GM21723 (cell line): Measurements from ENCODE around the gene UCKL1.
"Not testable (repeated sequence)": the region's sequence is repeated elsewhere in the genome, so short reads cannot be mapped to it uniquely, and the experiment has no call there.

Experiments
- ATAC-seq: cut with Tn5 transposase; IDR thresholded peaks from one replicate; pipeline ENCODE4 v1.9.1; 2021; ENCODE audit warnings: mild to moderate bottlenecking, moderate library complexity; ENCODE audit not compliant: unreplicated experiment

UCKL1 gene

GRCh38 chr20:63929071-63929470 is 27.1 kb downstream of the UCKL1 start:
- ATAC-seq: no peak

- no peak for ATAC-seq
Observed at GRCh38 chr20:63926298-63926697, 29.9 kb downstream of the UCKL1 start.

GRCh38 chr20:63924241-63924640 is 32.0 kb downstream of the UCKL1 start:
- ATAC-seq: no peak

GRCh38 chr20:63923651-63924050 is 32.6 kb downstream of the UCKL1 start:
- no peak for ATAC-seq

GRCh38 chr20:63920226-63920625 is 36.0 kb downstream of the UCKL1 start:
- ATAC-seq: no peak

- ATAC-seq: no peak
Observed at GRCh38 chr20:63919130-63919529, 37.1 kb downstream of the UCKL1 start.

- no peak for ATAC-seq
Observed at GRCh38 chr20:63917811-63918210, 38.4 kb downstream of the UCKL1 start.

GRCh38 chr20:63916371-63916939 is 39.8 kb downstream of the UCKL1 start:
- not testable (repeated sequence) for ATAC-seq

GRCh38 chr20:63915471-63915870 is 40.7 kb downstream of the UCKL1 start:
- ATAC-seq: no peak

GRCh38 chr20:63913768-63914167 is 42.4 kb downstream of the UCKL1 start:
- no peak for ATAC-seq

GRCh38 chr20:63911176-63911575 is 45.0 kb downstream of the UCKL1 start:
- ATAC-seq: no peak

GRCh38 chr20:63908008-63908682 is 48.1 kb downstream of the UCKL1 start:
- ATAC-seq: no peak

- ATAC-seq: no peak
Observed at GRCh38 chr20:63903796-63904561, 52.2 kb downstream of the UCKL1 start.

- ATAC-seq: no peak
Observed at GRCh38 chr20:63900413-63900812, 55.8 kb downstream of the UCKL1 start.

GRCh38 chr20:63898882-63899558 is 57.2 kb downstream of the UCKL1 start:
- ATAC-seq: no peak

- ATAC-seq: no peak
Observed at GRCh38 chr20:63897978-63898561, 58.1 kb downstream of the UCKL1 start.

GRCh38 chr20:63896264-63897105 is 59.7 kb downstream of the UCKL1 start:
- peak; percentile 45 for ATAC-seq

- ATAC-seq: no peak
Observed at GRCh38 chr20:63895952-63896263, 60.3 kb downstream of the UCKL1 start.

- ATAC-seq: no peak
Observed at GRCh38 chr20:63895202-63895951, 60.8 kb downstream of the UCKL1 start.
